Measurements from ENCODE around the gene TLR7. TPM values are rescaled to one million over a fixed set of nuclear protein-coding genes. Genes with fewer than 3 reads are reported as not detected.

Gene TLR7
- total RNA-seq, 1 donor from 2014 or later, result 0.62 TPM

DNA sequence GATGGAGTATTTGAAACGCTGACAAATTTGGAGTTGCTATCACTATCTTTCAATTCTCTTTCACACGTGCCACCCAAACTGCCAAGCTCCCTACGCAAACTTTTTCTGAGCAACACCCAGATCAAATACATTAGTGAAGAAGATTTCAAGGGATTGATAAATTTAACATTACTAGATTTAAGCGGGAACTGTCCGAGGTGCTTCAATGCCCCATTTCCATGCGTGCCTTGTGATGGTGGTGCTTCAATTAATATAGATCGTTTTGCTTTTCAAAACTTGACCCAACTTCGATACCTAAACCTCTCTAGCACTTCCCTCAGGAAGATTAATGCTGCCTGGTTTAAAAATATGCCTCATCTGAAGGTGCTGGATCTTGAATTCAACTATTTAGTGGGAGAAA, 52.7 kb downstream of the TLR7 start:
- no peak for DNase-seq
- intact Hi-C loops (cut with DNase I), result no loop called here
- ATAC-seq (ENCODE audit: poor library complexity), result no peak

DNA sequence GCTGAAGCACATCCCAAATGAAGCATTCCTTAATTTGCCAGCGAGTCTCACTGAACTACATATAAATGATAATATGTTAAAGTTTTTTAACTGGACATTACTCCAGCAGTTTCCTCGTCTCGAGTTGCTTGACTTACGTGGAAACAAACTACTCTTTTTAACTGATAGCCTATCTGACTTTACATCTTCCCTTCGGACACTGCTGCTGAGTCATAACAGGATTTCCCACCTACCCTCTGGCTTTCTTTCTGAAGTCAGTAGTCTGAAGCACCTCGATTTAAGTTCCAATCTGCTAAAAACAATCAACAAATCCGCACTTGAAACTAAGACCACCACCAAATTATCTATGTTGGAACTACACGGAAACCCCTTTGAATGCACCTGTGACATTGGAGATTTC, 54.1 kb downstream of the TLR7 start:
- intact Hi-C loops (cut with DNase I), result no loop called here
- no peak for DNase-seq
- ATAC-seq (ENCODE audit: poor library complexity), result no peak

DNA sequence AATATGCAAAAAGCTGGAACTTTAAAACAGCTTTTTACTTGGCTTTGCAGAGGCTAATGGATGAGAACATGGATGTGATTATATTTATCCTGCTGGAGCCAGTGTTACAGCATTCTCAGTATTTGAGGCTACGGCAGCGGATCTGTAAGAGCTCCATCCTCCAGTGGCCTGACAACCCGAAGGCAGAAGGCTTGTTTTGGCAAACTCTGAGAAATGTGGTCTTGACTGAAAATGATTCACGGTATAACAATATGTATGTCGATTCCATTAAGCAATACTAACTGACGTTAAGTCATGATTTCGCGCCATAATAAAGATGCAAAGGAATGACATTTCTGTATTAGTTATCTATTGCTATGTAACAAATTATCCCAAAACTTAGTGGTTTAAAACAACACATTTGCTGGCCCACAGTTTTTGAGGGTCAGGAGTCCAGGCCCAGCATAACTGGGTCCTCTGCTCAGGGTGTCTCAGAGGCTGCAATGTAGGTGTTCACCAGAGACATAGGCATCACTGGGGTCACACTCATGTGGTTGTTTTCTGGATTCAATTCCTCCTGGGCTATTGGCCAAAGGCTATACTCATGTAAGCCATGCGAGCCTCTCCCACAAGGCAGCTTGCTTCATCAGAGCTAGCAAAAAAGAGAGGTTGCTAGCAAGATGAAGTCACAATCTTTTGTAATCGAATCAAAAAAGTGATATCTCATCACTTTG, 55.2 kb downstream of the TLR7 start:
- DNase-seq (no peak), ATAC-seq (ENCODE audit: poor library complexity) (no peak)
- intact Hi-C loops (cut with DNase I), result no loop called here

DNA sequence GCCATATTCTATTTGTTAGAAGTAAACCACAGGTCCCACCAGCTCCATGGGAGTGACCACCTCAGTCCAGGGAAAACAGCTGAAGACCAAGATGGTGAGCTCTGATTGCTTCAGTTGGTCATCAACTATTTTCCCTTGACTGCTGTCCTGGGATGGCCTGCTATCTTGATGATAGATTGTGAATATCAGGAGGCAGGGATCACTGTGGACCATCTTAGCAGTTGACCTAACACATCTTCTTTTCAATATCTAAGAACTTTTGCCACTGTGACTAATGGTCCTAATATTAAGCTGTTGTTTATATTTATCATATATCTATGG, 55.7 kb downstream of the TLR7 start:
- intact Hi-C loops (cut with DNase I), result no loop called here
- DNase-seq (no peak), ATAC-seq (ENCODE audit: poor library complexity) (no peak)

DNA sequence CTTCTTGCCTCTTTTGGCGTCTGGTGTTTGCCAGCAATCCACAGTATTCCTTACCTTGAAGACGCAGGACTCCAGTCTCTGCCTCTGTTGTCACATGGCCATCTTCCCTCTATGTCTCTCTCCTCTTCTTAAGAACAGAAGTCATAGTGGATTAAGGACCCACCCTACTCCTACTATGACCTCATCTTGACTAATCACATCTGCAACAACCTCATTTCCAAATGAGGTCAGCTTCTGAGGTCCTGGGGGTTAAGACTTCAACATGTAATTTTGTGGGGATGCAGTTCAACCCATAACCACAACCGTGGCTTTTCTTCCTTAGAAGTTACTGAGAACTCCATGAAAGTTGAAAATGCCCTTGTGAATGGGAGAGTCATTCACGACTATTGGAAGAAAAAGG, 62.8 kb downstream of the TLR7 start:
- DNase-seq (no peak), ATAC-seq (ENCODE audit: poor library complexity) (no peak)
- intact Hi-C loops (cut with DNase I), result no loop called here

DNA sequence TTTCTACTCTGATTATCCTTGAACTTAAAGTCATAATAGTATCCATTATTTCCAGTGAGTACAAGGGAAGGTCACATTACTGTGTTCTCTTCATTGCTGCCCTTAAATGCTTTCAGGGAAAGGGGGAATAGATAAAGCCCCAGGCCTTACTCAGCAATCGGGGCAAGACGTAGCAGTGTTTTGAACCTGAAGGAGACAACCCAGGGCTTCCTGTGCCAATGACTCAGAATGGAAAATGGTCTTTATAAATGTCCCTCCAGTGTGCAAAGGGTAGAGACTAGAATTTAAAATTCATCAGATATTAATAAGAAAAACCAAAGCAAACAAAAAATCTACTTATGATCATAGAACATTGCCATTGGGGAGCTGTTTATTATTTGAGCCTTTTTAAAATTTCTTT, 63.3 kb downstream of the TLR7 start:
- intact Hi-C loops (cut with DNase I), result no loop called here
- no peak for DNase-seq
- no peak for ATAC-seq (ENCODE audit: poor library complexity)

DNA sequence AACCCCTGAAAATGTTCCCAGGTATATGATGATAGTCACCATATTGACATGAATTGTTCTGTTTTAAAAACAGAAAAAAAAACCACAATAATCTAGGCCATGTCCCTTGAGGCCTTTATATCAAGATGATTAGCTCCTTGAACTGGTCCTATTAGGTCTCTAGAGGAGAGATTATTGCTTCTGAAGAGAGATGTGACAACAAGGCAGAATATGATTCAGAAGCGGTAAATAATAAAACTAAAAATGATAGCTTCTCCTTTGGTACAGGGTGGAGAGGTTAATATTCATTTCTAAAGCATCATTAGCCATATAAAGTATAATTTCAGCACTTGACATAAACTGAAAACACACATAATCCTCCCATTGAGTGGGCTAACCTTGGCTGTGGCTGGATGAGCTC, 65.4 kb downstream of the TLR7 start:
- no peak for DNase-seq
- intact Hi-C loops (cut with DNase I), result no loop called here
- no peak for ATAC-seq (ENCODE audit: poor library complexity)

DNA sequence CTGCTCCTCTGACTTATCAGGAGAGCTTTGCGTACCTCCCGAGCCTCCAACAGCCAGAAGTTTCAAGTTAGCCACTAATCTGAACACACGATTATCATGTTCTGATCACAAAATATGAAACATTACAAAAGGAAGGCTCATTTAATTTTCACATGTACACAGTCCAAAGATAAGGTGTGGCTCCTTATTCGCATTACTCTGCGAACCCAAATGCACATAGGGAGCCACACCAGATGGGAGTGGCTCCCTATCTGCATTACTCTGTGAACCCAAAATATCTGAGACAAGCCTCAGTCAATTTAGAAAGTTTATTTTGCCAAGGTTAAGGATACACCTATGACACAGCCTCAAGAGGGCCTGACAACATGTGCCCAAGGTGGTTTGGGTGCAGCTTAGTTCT, 68.0 kb downstream of the TLR7 start:
- intact Hi-C loops (cut with DNase I), result no loop called here
- no peak for ATAC-seq (ENCODE audit: poor library complexity)
- DNase-seq, result no peak

DNA sequence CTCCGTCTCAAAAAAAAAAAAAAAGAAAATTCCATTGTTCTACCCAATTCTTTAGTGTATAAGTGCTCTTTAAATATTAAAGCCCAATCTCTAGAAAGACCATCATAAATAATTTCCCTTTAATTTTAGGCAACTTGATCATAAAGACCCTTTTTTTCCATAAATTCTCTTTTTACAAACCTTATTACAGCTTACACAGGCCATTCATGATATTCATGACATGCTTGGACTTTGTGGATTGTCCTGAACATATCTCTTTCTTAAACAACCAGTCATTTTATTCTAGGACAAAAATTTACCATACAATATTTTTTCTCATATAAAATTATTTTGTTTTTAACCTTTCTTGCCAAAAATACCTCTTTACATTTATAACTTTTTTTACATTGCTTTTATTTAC, 70.1 kb downstream of the TLR7 start:
- ATAC-seq (ENCODE audit: poor library complexity) (no peak), DNase-seq (no peak)
- intact Hi-C loops (cut with DNase I), result no loop called here

Other genes with a start within 250 kb of the TLR7 start
- 5.4 TPM for gene PRPS2, start 75.7 kb upstream of the TLR7 start, total RNA-seq
- gene TLR8, start 39.5 kb downstream of the TLR7 start, total RNA-seq, result 1.1 TPM
- 875 TPM for gene TMSB4X, start 108.0 kb downstream of the TLR7 start, total RNA-seq
- 0.35 TPM for gene FAM9C, start 177.5 kb downstream of the TLR7 start, total RNA-seq